HEK293T (cell line): Measurements from ENCODE around the gene STK36.

Experiments used
- CTBP1 ChIP-seq: fragments of 450-650 bp; IDR thresholded peaks from 2 replicates; pipeline ENCODE4 v1.6.1; 2016; ENCODE audit warnings: borderline replicate concordance
- FOXA1 ChIP-seq: fragments of 450-650 bp; IDR thresholded peaks from 2 replicates; pipeline ENCODE4 v1.6.1; 2016; ENCODE audit warnings: mild to moderate bottlenecking
- FOXM1 ChIP-seq: fragments of 450-650 bp; IDR thresholded peaks from 2 replicates; pipeline ENCODE4 v1.6.1; 2017; ENCODE audit warnings: mild to moderate bottlenecking, borderline replicate concordance
- HDGF ChIP-seq: fragments of 450-650 bp; IDR thresholded peaks from 2 replicates; pipeline ENCODE4 v1.6.1; 2017; ENCODE audit warnings: antibody characterized with exemption, borderline replicate concordance
- LEF1 ChIP-seq: fragments of 450-650 bp; IDR thresholded peaks from 2 replicates; pipeline ENCODE4 v1.6.1; 2017; ENCODE audit warnings: mild to moderate bottlenecking, borderline replicate concordance
- SP1 ChIP-seq: fragments of 450-650 bp; IDR thresholded peaks from 2 replicates; pipeline ENCODE4 v1.6.1; 2017
- SUZ12 ChIP-seq: fragments of 450-650 bp; IDR thresholded peaks from 2 replicates; pipeline ENCODE4 v1.6.1; 2016; ENCODE audit warnings: mild to moderate bottlenecking
- TARDBP ChIP-seq: fragments of 450-650 bp; IDR thresholded peaks from 2 replicates; pipeline ENCODE4 v1.6.1; 2016
- ZNF384 ChIP-seq: fragments of 450-650 bp; IDR thresholded peaks from 2 replicates; pipeline ENCODE4 v1.6.1; 2016

DNA sequence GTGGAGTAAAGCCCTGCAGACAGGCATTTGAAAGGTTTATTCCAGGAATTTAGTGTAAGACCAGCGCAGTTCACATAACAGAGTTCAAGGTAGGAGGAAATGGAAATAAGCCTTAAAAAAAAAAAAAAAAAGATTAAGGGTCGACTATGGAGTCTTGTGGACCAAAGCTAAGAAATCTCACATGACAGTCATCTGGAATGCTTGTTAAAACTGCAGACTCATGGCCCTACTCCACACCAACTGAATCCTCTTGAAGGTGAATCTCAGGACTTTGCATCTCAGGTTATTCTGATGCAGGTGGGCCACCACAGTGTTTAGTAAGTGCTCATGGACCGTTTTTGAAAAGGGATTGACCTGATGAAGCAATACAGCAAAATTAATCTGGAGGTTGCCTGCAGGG is 47.6 kb downstream of the STK36 start:
- TF ChIP-seq SUZ12 (no peak), SP1 (no peak), FOXA1 (no peak), HDGF (no peak), FOXM1 (no peak), CTBP1 (no peak), TARDBP (no peak), ZNF384 (no peak), LEF1 (no peak)
